GM23338 (cell line): ENCODE measurements around the gene KLF1.

Source experiments
- CTCF ChIP-seq, 2 experiments: fragments of 200-600 bp in 1 of 2; sonication (generic) in 1 of 2; conservative IDR thresholded peaks; 2 replicates each; pipeline versions ENCODE4 v1.5.1 to v1.6.1; 2016 to 2017; ENCODE audit warnings: antibody characterized with exemption in 2 of 2, low read depth in 2 of 2, mild to moderate bottlenecking in 2 of 2, moderate library complexity in 1 of 2
- ETS1 ChIP-seq: IDR thresholded peaks from 2 replicates; pipeline ENCODE4 v1.6.1; 2016; ENCODE audit warnings: antibody characterized with exemption
- EZH2 ChIP-seq: fragments of 200-600 bp; sonication (generic); IDR thresholded peaks from one replicate; pipeline ENCODE4 v1.8.0; 2017; ENCODE audit warnings: antibody characterized with exemption, mild to moderate bottlenecking, low read depth; ENCODE audit not compliant: unreplicated experiment
- EZH2phosphoT487 ChIP-seq: fragments of 200-600 bp; sonication (generic); IDR thresholded peaks from one replicate; pipeline ENCODE4 v1.8.1; 2018; ENCODE audit warnings: antibody characterized with exemption; ENCODE audit not compliant: unreplicated experiment
- JUNB ChIP-seq: IDR thresholded peaks from one replicate; pipeline ENCODE4 v1.6.1; 2016; ENCODE audit warnings: antibody characterized with exemption; ENCODE audit not compliant: unreplicated experiment
- POLR2AphosphoS5 ChIP-seq: IDR thresholded peaks from 2 replicates; pipeline ENCODE4 v1.6.1; 2016; ENCODE audit warnings: antibody characterized with exemption, low read depth
- REST ChIP-seq: IDR thresholded peaks from one replicate; pipeline ENCODE4 v1.6.1; 2018; ENCODE audit warnings: antibody characterized with exemption; ENCODE audit not compliant: unreplicated experiment
- STAT1 ChIP-seq: IDR thresholded peaks from one replicate; pipeline ENCODE4 v1.6.1; 2016; ENCODE audit warnings: antibody characterized with exemption; ENCODE audit not compliant: unreplicated experiment
- ZNF114 ChIP-seq: fragments of 250-450 bp; sonication (Bioruptor Pico); IDR thresholded peaks from 2 replicates; pipeline ENCODE4 v1.5.0; 2020; ENCODE audit warnings: mild to moderate bottlenecking, moderate library complexity
- ZNF331 ChIP-seq: fragments of 250-450 bp; sonication (Bioruptor Pico); IDR thresholded peaks from 2 replicates; pipeline ENCODE4 v1.5.0; 2020; ENCODE audit warnings: low read depth, mild to moderate bottlenecking, moderate library complexity

- TF ChIP-seq CTCF (conservative IDR thresholded peaks at IDR 0.05; ENCODE audit: low read depth in 2 of 2): no peak
- TF ChIP-seq POLR2AphosphoS5: no peak
- no peak for TF ChIP-seq EZH2
- no peak for TF ChIP-seq JUNB
- no peak for TF ChIP-seq EZH2phosphoT487
- no peak for TF ChIP-seq ZNF331 (CRISPR knock-in tag)
- TF ChIP-seq REST: no peak
- TF ChIP-seq STAT1: no peak
- no peak for TF ChIP-seq ZNF114 (CRISPR knock-in tag)
- no peak for TF ChIP-seq ETS1
Observed at GRCh38 chr19:12893582-12893981, 6.6 kb upstream of the KLF1 start.
